Thymus (tissue), 11 donors: ENCODE results near the gene CRYGN. TPM values are rescaled to one million over a fixed set of nuclear protein-coding genes. Genes with fewer than 3 reads are reported as not detected.

ENCODE experiments used
- DNase-seq, 9 donors: peaks; one replicate each; pipeline ENCODE4 v3.0.0-alpha.2; 2013; ENCODE audit warnings: low spot score in 9 of 9, low read depth in 6 of 9, missing footprints in 1 of 9
- H3K27ac ChIP-seq, 2 donors: one replicate each; pipeline ENCODE4 v1.5.1; 2013; ENCODE audit warnings: control low read depth in 1 of 2, low read depth in 1 of 2, low read length in 1 of 2, mild to moderate bottlenecking in 1 of 2, moderate library complexity in 1 of 2
- H3K27me3 ChIP-seq, 2 donors: one replicate each; pipeline ENCODE4 v1.5.1; 2013; ENCODE audit warnings: low read length in 1 of 2; ENCODE audit not compliant: control insufficient read depth in 2 of 2, insufficient read depth in 1 of 2
- H3K36me3 ChIP-seq, 2 donors: one replicate each; pipeline ENCODE4 v1.5.1; 2013; ENCODE audit warnings: low read length in 1 of 2, mild to moderate bottlenecking in 1 of 2, moderate library complexity in 1 of 2; ENCODE audit not compliant: control insufficient read depth in 2 of 2, insufficient read depth in 2 of 2
- H3K4me1 ChIP-seq, 2 donors: one replicate each; pipeline ENCODE4 v1.5.1; 2013; ENCODE audit warnings: low read length in 2 of 2; ENCODE audit not compliant: control insufficient read depth in 2 of 2, insufficient read depth in 2 of 2
- H3K4me3 ChIP-seq, 2 donors: one replicate each; pipeline ENCODE4 v1.5.1; 2013; ENCODE audit warnings: low read length in 2 of 2, control low read depth in 1 of 2, mild to moderate bottlenecking in 1 of 2
- H3K9me3 ChIP-seq, 2 donors: one replicate each; pipeline ENCODE4 v1.5.1; 2013; ENCODE audit warnings: low read length in 1 of 2, mild to moderate bottlenecking in 1 of 2; ENCODE audit not compliant: control insufficient read depth in 2 of 2, insufficient read depth in 1 of 2
- WGBS: extraction: QIAGEN DNeasy Blood & Tissue Kit; methylation state at CpG from one replicate; pipeline ENCODE4 v1.1.7; 2013; 5-methylcytosine and 5-hydroxymethylcytosine counted together
- polyA plus RNA-seq: library from polyadenylated mRNA; stranded (reverse); fragments of 200-250 nt; gene quantifications from one replicate; pipeline ENCODE4 v1.2.3, GENCODE V29; 2013
- total RNA-seq: library from RNA; stranded (reverse); fragments of 120-200 nt; gene quantifications from one replicate; pipeline ENCODE4 v1.2.4, GENCODE V29; 2013
- donor health status: healthy.

Gene CRYGN
- total and polyA plus RNA-seq, 2 donors = 0.34 to 1.2 TPM

DNA sequence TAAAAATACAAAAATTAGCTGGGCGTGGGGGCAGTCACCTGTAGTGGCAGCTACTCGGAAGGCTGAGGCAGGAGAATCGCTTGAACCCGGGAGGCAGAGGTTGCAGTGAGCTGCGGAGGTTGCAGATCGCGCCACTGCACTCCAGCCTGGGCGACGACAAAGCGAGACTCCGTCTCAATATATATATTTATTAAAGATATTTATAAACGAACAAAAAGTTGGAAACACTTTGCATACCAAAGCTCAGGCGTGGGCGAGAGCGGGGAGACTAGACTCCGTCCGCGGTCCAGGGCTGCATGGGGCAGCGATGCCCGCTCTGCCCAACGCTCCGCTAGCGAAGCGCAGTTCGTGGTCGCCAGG lies 7.9 kb upstream of the CRYGN start:
- no peaks in the 10 kb centered on the region for H3K9me3 ChIP-seq
- H3K4me3 ChIP-seq = peak overlapping the region; percentile 57 to 67
- 65% methylated on average over 26 of the region's 26 CpGs for WGBS
- peaks cover 0 to 12% of the 10 kb centered on the region in 2 donors for H3K27me3 ChIP-seq
- no peak overlapping the region for H3K27ac ChIP-seq
- DNase-seq = no peak
- peaks cover 4% of the 10 kb centered on the region in 2 donors for H3K4me1 ChIP-seq
- H3K36me3 ChIP-seq = peaks cover 0 to 2% of the 10 kb centered on the region in 2 donors

DNA sequence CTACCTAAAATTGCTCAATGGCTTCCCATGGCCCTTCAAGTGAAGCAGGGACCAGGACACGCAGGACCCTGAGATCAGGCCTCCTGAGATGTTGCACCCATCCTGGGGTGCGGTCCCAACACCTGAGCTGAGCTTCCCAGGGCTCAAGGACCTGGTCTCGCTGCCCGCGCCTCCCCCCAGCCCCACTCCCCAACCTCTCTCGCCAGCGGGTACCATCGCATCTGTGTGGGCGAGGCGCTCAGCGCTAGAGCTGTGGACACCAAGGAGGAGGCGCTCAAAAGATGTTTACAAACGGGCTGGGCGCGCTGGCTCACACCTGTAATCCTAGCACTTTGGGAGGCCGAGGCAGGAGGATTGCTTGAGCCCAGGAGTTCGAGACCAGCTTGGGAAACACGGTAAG lies 7.4 kb upstream of the CRYGN start:
- WGBS = 97% methylated on average over 18 of the region's 18 CpGs
- Histone ChIP-seq H3K9me3 (no peaks in the 10 kb centered on the region), H3K4me3 (no peak overlapping the region), H3K36me3 (peaks cover 0 to 2% of the 10 kb centered on the region in 2 donors), H3K4me1 (peaks cover 5 to 9% of the 10 kb centered on the region in 2 donors), H3K27me3 (peaks cover 0 to 12% of the 10 kb centered on the region in 2 donors), H3K27ac (no peak overlapping the region)
- DNase-seq = no peak

DNA sequence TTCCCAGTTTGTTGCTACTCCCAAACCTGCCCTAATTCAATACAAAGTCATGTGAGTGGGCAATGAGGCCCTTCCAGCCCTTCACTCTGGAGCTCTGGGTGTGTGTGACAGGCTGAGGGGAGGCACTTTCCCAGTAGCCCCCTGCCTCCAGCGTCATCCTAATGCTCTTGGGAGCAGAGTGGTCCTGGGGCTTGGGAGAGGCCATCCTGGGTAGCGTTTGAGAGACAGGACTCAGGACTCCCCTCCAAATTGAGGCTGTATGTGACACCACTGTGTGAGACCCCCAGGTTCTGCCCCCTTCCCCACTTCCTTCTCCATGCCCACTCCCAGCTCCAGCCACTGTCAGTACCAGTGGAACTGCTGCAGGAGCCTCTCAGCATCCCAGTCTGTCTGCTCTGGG lies 6.5 kb upstream of the CRYGN start:
- no peaks in the 10 kb centered on the region for H3K9me3 ChIP-seq
- no peak for DNase-seq
- H3K4me1 ChIP-seq = peaks cover 8 to 18% of the 10 kb centered on the region in 2 donors
- H3K27me3 ChIP-seq = peaks cover 0 to 12% of the 10 kb centered on the region in 2 donors
- peaks cover 0 to 2% of the 10 kb centered on the region in 2 donors for H3K36me3 ChIP-seq
- no peak overlapping the region for H3K4me3 ChIP-seq
- 99% methylated on average over 2 of the region's 2 CpGs for WGBS
- no peak overlapping the region for H3K27ac ChIP-seq

DNA sequence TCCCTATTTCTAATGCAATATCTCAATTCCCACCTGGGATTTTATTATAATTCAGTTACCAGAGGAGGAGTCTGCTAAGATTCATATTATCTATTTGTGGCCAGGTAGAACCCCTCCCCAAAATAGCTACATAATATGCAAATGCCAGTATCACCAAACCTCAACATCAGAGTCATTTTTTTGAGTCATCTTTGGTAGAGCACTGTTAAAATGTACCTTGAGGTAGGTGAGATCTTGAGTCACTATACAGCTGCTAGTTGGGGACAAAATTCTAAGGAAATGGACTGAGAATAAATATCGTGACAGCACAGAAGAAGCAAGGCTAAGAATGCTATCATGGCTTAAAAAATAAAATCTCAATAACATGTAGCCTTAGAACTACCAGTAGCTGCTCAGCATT lies 4.7 kb upstream of the CRYGN start:
- H3K27me3 ChIP-seq = peaks cover 0 to 11% of the 10 kb centered on the region in 2 donors
- H3K4me1 ChIP-seq = peaks cover 25 to 35% of the 10 kb centered on the region in 2 donors
- H3K4me3 ChIP-seq = no peak overlapping the region
- H3K9me3 ChIP-seq = no peaks in the 10 kb centered on the region
- WGBS = 96% methylated on average over 1 of the region's 1 CpG
- no peak for DNase-seq
- H3K27ac ChIP-seq = no peak overlapping the region
- peaks cover 0 to 2% of the 10 kb centered on the region in 2 donors for H3K36me3 ChIP-seq

DNA sequence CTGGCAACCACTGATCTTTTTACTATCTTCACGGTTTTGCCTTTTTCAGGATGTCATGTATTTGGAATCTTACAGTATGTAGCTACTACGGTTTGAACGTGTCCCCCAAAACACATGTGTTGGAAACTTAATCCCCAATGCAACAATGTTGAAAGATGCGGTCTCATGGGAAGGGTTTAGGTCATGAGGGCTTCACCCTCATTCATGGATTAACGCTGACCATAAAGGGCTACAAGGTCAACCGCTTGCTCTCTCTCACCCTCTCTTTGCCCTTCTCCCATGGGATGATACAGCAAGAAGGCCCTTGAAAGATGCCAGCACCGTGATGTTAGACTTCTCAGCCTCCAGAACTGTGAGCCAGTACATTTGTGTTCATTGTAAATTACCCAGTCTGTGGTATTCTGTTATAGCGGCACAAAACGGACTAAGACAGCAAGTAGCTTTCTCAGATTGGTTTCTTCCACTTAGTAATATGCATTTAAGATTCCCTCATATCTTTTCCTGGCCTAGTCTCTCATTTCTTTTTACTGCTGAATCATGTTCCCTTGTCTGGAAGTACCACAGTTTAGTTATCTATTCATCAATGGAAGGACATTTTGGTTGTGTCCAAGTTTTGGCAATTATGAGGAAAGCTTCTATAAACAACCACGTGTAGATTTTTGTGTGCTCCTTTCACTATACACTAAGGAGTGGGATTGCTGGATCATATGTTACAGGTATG lies 3.0 kb upstream of the CRYGN start:
- Histone ChIP-seq H3K36me3 (peaks cover 0 to 2% of the 10 kb centered on the region in 2 donors), H3K4me1 (peaks cover 29 to 45% of the 10 kb centered on the region in 2 donors), H3K9me3 (no peaks in the 10 kb centered on the region), H3K27me3 (peaks cover 6 to 14% of the 10 kb centered on the region in 2 donors), H3K4me3 (no peak overlapping the region), H3K27ac (no peak overlapping the region)
- DNase-seq = no peak
- WGBS = 95% methylated on average over 10 of the region's 10 CpGs

DNA sequence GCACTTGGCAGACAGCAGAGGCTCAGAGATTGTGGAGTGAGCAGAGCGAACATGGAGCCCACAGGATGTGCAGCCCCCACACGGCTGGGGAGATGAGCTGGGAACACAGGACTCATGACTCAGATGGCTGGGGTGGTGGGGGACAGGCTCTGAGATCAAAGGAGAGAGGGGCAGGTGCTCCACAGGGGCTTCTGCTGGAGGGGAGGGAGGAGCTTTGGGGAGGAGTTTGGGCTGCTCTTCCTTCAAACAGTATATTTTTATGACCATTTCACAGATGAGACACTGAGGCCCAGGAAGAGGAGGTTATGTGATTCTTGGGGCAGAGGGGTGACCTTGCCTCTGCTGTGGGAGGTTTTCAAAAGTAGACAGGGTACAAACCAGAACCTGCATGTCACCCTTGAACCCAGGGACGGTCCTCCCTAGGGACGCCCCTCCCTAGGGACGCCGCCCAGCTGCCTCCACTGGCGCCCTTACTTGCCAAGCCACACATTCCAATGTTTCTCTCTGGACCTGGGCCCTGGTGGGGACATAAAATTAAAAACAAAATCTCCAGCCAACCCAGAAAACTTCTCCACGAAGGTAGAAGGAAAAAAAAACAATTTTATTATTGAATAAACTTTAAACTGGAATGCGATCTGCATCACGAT lies 981 bp upstream of the CRYGN start:
- H3K27me3 ChIP-seq = peaks cover 6 to 10% of the 10 kb centered on the region in 2 donors
- peak overlapping the region in 1 of 2 donors; percentile 38 for H3K4me3 ChIP-seq
- peak overlapping the region; percentile 72 to 95 for H3K27ac ChIP-seq
- H3K36me3 ChIP-seq = no peaks in the 10 kb centered on the region
- 65% methylated on average over 10 of the region's 10 CpGs for WGBS
- DNase-seq = peak in 2 of 9 donors; percentile 58 to 76
- H3K4me1 ChIP-seq = peaks cover 29 to 62% of the 10 kb centered on the region in 2 donors
- no peaks in the 10 kb centered on the region for H3K9me3 ChIP-seq

DNA sequence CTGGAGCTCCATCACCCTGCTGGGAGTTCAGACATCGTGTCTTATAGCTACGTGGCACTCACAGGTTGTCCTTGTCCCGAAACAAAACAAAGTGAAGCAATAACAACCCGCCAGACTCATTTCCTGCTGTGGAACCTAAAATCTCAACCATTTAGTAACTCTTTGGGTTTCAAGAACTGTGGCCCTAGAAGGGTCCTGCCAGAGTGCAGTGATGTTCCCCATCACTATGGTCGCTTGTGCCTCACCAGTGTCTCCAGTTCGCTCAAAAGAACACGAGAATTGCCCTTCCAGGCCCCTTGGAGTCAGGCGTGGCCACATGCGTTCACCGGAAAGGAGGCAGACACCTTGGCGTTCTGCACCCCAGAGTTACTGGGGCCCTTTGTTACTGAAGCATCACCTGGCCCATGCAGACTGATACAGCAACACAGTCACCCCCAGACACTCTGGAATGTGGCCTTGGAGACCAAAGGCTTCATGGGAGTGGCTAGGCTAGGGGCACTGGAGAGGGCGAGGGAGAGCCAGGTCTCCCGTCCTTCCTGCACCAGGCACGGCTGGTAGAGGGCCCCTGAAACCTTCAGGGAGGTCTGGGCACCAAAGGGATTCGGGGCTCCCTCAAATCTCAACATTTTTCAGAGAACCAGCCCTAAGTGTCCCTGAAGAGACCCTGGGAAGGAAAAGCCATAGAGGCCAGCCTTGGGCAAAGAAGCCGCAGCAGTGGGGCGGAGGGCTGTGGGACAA lies 908 bp downstream of the CRYGN start:
- H3K27me3 ChIP-seq = peaks cover 6 to 10% of the 10 kb centered on the region in 2 donors
- no peaks in the 10 kb centered on the region for H3K36me3 ChIP-seq
- peaks cover 29 to 69% of the 10 kb centered on the region in 2 donors for H3K4me1 ChIP-seq
- H3K9me3 ChIP-seq = no peaks in the 10 kb centered on the region
- WGBS = 96% methylated on average over 17 of the region's 17 CpGs
- no peak for DNase-seq
- no peak overlapping the region for H3K27ac ChIP-seq
- no peak overlapping the region for H3K4me3 ChIP-seq

DNA sequence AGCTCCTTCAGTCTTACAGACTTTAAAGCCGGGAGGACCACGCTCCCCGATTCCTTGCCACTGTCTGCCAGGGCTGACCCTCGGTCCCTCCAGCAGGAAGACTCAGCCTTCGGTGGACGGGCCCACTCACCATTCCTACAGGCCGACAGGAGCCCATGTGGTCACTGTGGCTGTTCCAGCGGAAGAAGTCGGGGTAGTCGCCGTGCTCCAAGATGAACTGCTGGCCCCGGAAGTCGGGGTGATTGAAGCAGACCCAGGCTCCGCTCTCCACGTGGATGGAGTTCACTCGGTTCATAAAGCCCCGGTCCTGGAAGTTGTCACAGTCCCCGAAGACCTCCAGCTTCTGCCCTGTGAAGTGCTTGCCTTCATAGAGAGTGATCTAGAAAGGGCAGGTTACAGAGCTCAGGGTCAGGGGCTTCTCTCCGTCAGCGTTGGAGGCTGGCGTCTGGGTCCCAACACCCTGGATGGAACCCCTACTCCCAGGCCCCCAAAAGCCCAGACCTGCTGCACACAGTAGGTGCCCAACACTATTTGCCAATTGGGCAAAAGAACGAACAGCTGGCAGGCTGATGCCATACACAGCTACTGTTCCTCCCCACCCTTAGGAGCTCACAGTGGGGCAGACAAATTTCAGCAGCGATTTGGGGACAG lies 1.9 kb downstream of the CRYGN start:
- WGBS = 95% methylated on average over 23 of the region's 23 CpGs
- no peak overlapping the region for H3K27ac ChIP-seq
- H3K36me3 ChIP-seq = no peaks in the 10 kb centered on the region
- peaks cover 6 to 10% of the 10 kb centered on the region in 2 donors for H3K27me3 ChIP-seq
- peaks cover 39 to 79% of the 10 kb centered on the region in 2 donors for H3K4me1 ChIP-seq
- no peak for DNase-seq
- H3K9me3 ChIP-seq = no peaks in the 10 kb centered on the region
- H3K4me3 ChIP-seq = no peak overlapping the region
